HG02642 (cell line): ENCODE data around the gene ACRV1.

ENCODE experiments used
- ATAC-seq: cut with Tn5 transposase; IDR thresholded peaks from one replicate; pipeline ENCODE4 v1.9.1; 2021; ENCODE audit warnings: mild to moderate bottlenecking; ENCODE audit not compliant: unreplicated experiment, poor library complexity

Gene ACRV1

GRCh38 chr11:125662689-125663088, 18.0 kb downstream of the ACRV1 start:
- ATAC-seq = no peak

- ATAC-seq = no peak
Observed at GRCh38 chr11:125649465-125650166, 31.0 kb downstream of the ACRV1 start.

- no peak for ATAC-seq
Observed at GRCh38 chr11:125645871-125646270, 34.8 kb downstream of the ACRV1 start.

GRCh38 chr11:125638315-125638714, 42.3 kb downstream of the ACRV1 start:
- no peak for ATAC-seq

GRCh38 chr11:125637840-125638239, 42.8 kb downstream of the ACRV1 start:
- ATAC-seq = no peak

- ATAC-seq = no peak
Observed at GRCh38 chr11:125627236-125627910, 53.3 kb downstream of the ACRV1 start.

- peak; percentile 34 for ATAC-seq
Observed at GRCh38 chr11:125626288-125626950, 54.2 kb downstream of the ACRV1 start.

- peak; percentile 88 for ATAC-seq
Observed at GRCh38 chr11:125625630-125626287, 54.9 kb downstream of the ACRV1 start.

- ATAC-seq = peak; percentile 34
Observed at GRCh38 chr11:125625225-125625629, 55.4 kb downstream of the ACRV1 start.

- ATAC-seq = no peak
Observed at GRCh38 chr11:125624756-125625213, 55.9 kb downstream of the ACRV1 start, which contains the start of gene CHEK1. Gene CHEK1, plus strand, starts transcription at chr11:125625163. Its CDS starts 1,606 bp downstream, at chr11:125626769.

GRCh38 chr11:125623064-125623463, 57.6 kb downstream of the ACRV1 start:
- ATAC-seq = no peak

GRCh38 chr11:125621995-125622394, 58.7 kb downstream of the ACRV1 start:
- no peak for ATAC-seq
